GM21390 (cell line): ENCODE results near the gene PLEKHG5.

ENCODE experiments used
- ATAC-seq: cut with Tn5 transposase; IDR thresholded peaks from one replicate; pipeline ENCODE4 v1.9.1; 2021; ENCODE audit not compliant: unreplicated experiment

PLEKHG5 gene

GRCh38 chr1:6427441-6428390, 63.8 kb downstream of the PLEKHG5 start:
- no peak for ATAC-seq

DNA sequence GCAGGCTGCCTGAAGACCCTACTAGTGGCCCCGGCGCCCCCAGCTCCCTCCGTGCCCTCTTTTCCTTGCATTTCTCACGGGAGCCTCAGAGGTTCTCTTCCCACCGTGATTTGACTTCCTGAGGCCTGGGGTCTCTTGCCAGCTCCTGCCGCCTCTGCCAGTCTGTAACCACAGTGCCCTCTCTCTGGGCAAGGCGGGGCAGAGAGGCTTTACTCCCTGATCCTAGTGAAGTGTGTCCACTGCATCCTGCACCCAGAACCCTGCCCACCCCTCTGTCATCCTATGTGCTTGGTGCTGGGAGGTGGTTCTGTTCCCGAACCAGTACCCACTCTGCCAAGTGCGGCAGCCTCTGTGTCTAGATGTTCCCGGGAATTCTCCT, 64.5 kb downstream of the PLEKHG5 start:
- ATAC-seq: no peak

- ATAC-seq: no peak
Observed at GRCh38 chr1:6426277-6426971, 65.0 kb downstream of the PLEKHG5 start.

- ATAC-seq: no peak
Observed at GRCh38 chr1:6425658-6426057, 65.8 kb downstream of the PLEKHG5 start.

DNA sequence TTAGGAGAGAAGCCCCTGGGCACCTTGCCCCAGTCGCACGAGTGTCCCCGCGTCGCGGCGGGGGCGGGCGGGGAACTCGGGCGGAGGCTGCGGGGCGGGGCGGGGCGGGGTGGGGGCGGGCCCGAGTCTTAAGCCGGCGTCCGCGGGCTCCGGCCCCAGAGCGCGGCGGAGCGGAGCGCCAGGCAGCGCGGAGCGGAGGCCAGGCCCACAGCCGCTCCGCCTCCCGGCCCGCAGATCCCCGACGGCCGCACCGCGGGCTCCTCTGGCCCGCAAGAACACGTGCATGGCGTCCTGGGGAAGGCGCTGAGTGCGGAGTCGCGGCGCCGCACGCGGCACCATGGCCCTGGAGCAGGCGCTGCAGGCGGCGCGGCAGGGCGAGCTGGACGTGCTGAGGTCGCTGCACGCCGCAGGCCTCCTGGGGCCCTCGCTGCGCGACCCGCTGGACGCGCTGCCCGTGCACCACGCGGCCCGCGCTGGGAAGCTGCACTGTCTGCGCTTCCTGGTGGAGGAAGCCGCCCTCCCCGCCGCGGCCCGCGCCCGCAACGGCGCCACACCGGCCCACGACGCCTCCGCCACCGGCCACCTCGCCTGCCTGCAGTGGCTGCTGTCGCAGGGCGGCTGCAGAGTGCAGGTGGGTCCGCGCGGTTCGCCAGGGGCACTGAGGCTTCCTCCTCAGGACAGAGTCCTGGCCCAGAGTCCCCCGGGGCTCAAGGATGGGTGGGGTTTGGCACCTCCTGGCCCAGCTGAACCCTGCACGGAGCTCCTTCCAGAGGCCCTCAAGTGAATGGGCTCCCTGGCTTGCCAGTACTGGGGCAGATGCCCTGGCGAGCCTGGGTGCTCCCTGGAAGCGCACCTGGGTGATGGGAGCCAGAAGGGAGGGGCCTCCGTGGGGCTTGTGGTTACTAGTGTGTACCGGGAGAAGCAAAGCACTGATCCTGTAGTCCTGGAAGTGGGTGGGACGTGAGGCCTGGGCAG, 66.6 kb downstream of the PLEKHG5 start, which contains the start of gene ESPN:
Gene ESPN, plus strand, starts transcription at position 158 of the 975 bp plus-strand sequence. Its CDS starts 180 bp downstream, at position 338.
- ATAC-seq: no peak

DNA sequence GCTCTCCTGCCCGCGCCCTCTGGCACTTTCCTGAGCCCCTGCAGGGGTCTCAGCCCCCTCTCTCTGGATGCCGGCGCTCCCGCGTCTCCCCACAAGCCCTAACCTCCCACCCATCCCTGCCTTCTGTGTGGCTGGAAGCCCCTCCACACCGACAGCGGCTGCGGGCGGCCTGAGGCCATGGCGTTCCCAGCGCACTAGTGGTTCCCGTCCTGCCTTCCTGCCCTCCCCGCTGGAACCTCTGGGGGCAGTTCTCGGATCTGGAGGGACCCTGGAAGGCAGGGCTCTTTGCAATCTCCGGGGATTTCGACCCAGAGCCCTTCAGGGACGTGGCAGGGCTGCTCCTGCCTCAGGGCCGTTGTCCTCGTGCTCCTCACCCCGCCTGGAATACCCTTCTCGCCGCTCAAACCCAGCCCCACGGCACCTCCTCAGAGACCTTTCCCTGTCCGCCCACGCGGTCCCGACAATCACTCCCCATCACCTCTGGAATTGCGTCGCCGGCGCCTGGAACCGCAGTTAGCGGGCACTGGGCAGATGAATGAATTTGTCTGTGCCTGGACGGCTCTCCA, 67.4 kb downstream of the PLEKHG5 start:
- ATAC-seq: no peak

DNA sequence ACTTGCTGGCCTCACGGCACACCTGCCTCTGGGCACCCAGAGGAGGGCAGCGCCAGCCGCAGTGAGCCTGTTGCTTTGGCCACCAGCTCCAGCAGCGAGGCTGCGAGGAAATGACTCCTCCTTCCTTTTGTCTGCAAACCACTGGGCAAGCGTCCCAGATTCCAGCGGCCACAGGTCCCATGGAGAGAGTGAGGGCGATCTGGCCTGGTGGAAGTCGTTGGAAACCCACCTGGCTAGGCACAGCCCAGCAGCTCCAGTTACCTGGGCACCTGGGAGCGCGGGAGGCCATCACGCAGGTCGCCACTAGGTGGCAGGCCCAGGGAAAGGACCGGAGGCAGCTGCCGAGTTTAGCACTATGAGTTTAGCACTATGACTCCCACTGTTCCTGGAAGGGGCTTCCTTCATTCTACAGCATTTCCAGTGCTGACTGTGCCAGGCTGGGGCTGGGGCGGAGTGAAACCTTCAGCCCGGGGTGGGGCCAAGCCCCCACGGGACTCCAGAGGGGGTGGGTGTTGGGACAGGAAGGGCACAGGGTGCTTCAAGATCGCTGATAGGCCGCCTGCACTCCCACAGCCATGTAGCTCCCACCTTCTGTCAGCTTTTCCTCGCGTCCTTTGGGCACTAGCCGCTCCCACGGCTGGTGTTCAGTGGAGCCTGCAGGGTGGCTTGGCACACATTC, 68.0 kb downstream of the PLEKHG5 start:
- ATAC-seq: no peak

DNA sequence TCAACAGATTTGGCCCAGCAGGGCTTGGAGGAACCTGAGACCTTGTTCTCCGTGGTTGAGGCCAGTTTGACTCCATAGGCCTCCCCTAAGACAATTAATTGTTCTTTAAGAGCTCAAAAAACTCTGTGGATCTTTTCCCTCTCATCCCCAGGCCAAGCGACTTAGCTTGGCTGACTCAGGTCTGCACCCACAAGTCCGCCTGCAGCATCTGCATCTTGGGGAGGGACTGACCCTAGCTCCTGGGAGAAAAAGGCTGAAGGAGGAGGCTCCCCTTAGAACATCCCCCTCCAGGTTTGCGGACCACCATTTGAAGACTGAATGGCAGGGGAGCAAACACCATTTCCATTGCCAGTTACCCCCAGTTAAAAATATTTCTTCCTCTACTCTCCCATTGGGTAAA, 70.2 kb downstream of the PLEKHG5 start:
- ATAC-seq: no peak

DNA sequence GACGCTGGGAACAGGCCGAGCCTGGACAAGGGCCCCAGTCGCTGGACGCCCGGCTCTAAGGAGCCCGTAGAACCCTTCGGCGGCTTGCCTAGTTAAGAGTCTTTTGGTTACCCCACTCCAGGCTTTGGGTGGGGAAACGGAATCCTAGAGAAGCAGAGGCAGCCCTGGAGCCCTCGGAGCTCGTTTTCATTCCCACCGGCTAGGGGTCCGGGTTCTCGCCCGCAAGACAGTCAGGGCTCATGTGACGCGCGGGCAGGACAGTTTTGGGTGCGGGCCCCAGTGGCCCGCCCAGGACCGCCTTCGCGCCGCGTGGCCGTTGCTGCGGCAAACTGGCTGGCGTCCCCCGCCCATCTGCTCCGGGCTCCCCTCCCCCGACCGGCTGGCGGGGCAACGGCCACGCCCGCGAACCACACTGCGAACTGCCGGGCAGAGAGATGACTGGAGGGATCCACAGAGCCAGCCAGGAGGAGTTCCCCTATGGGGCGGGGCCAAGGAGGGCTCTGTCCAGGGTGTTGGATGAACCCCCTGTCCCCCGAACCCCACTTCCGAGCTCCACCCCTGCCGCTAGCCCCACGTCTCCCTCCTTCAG, 70.9 kb downstream of the PLEKHG5 start:
- ATAC-seq: no peak

GRCh38 chr1:6419804-6420453, 71.5 kb downstream of the PLEKHG5 start, which contains the start of gene HES2:
TSS of gene HES2 (minus strand) at chr1:6419919. CDS start at chr1:6419820, 99 bp downstream.
- no peak for ATAC-seq

DNA sequence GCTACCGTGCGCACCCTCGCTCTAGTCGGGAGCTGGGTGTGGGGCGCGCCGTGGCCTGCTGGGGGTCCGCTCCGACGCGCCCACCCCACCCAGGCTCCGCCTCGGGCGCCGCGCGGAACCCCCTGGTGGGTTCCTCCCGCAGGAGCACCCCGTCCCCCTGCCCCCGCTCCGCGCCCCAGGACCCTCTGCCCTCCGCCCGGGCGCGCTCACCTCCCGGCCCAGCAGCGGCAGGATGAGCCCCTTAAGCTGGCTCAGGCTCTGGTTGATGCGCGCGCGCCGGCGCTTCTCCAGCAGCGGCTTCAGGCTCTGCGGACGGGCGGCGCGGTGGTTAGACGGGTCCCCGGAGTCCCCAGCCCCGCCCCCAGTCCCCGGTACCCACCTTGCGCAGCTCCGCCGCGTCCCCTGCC, 72.1 kb downstream of the PLEKHG5 start:
- ATAC-seq: no peak

- no peak for ATAC-seq
Observed at GRCh38 chr1:6418668-6419396, 72.6 kb downstream of the PLEKHG5 start.

DNA sequence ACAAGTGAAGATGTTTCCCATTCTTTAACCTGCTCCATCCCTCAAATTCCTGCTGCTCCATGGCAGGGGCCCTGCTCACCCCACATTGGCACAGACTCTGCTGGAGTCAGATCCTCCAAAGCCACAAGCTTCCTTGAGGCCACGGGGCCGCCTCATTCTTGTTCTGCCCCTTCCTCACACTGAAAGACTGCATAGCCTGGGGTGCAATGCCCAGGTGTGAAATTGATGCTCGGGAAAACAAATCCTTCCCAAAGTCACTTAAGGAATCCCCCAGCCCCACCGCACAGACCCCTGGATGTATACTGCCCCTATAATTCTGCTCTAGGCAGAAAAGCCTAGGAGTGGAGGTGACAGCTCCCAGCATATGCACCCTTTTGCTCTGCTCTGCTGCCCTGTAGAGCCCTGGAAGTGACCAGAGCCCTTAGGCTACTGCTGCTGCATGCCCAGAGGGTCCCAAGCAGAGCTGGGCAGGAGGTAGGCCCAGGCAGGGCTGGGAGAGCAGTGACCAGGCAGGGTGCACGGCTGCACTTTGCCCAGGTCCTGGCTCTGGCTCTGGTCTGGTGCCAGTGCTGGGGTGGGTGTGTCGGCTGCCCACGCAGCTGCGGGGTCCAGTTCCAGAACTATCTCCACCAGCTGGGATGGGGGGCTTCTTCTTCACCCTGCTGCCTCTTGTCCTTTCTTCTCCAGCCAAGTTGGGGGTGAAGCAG, 73.4 kb downstream of the PLEKHG5 start:
- ATAC-seq: no peak
